Fibroblast of the aortic adventitia (primary cell): Measurements from ENCODE around the gene SLC30A10. TPM values are rescaled to one million over a fixed set of nuclear protein-coding genes. Genes with fewer than 3 reads are reported as not detected.
"Not testable (repeated sequence)": the region's sequence is repeated elsewhere in the genome, so short reads cannot be mapped to it uniquely, and the experiment has no call there.

Experiments
- DNase-seq: peaks from one replicate; pipeline ENCODE4 v3.0.0-alpha.2; 2010; ENCODE audit warnings: low read depth
- H3K4me3 ChIP-seq: 2 replicates; pipeline ENCODE4 v1.5.1; 2011; ENCODE audit warnings: low read depth, mild to moderate bottlenecking, control low read depth, low read length, moderate library complexity
- CTCF ChIP-seq: IDR thresholded peaks from 2 replicates; pipeline ENCODE4 v1.5.1; 2011; ENCODE audit warnings: mild to moderate bottlenecking, low read length, control low read depth, inconsistent platforms; ENCODE audit not compliant: insufficient read depth
- small RNA-seq: library from RNA; depleted of rRNA; stranded (forward); fragments of <200 nt; gene quantifications from one replicate; pipeline ENCODE3, GENCODE V24; 2012
- total RNA-seq: library from RNA; depleted of rRNA; stranded (reverse); fragments of >200 nt; gene quantifications from 2 replicates; pipeline ENCODE4 v1.2.3, GENCODE V29; 2012; ENCODE audit warnings: low replicate concordance

The SLC30A10 gene
- total RNA-seq, 1 donor = 0.45 TPM

GRCh38 chr1:219880765-219881457 lies 47.4 kb downstream of the SLC30A10 start:
- H3K4me3 ChIP-seq = no peak overlapping the region
- TF ChIP-seq CTCF = no peak
- DNase-seq = no peak

GRCh38 chr1:219876798-219877209 lies 51.6 kb downstream of the SLC30A10 start:
- peak; percentile 41 for TF ChIP-seq CTCF
- DNase-seq = peak; percentile 37
- no peak overlapping the region for H3K4me3 ChIP-seq

GRCh38 chr1:219875860-219876259 lies 52.5 kb downstream of the SLC30A10 start:
- no peak overlapping the region for H3K4me3 ChIP-seq
- no peak for DNase-seq
- no peak for TF ChIP-seq CTCF

- DNase-seq, H3K4me3 ChIP-seq: not testable (repeated sequence)
Observed at GRCh38 chr1:219872538-219872937, 55.8 kb downstream of the SLC30A10 start.

- TF ChIP-seq CTCF = no peak
- no peak overlapping the region for H3K4me3 ChIP-seq
- DNase-seq = no peak
Observed at GRCh38 chr1:219871427-219872057, 56.8 kb downstream of the SLC30A10 start.

GRCh38 chr1:219868615-219869014 lies 59.7 kb downstream of the SLC30A10 start:
- DNase-seq, H3K4me3 ChIP-seq: not testable (repeated sequence)

Small RNAs within 50 kb of the gene (small RNA-seq; reads per million reads assigned to genes)
- not detected for gene RF00012

Other genes with a start within 250 kb of the SLC30A10 start
- 192 and 269 TPM in 2 replicates for gene EPRS1, start 117.9 kb upstream of the SLC30A10 start, total RNA-seq
- 6.8 and 20.3 TPM in 2 replicates for gene BPNT1, start 161.2 kb upstream of the SLC30A10 start, total RNA-seq
- 89.4 and 132 TPM in 2 replicates for gene IARS2, start 165.6 kb upstream of the SLC30A10 start, total RNA-seq